AG08395 (cell line): ENCODE results near the gene EFNA3.
A peak's percentile ranks its signal among the peaks of the same experiment; 100 is the strongest.

ENCODE experiments used
- DNase-seq: peaks from one replicate; pipeline ENCODE4 v3.0.0; 2012; ENCODE audit warnings: mixed read lengths, low spot score

Gene EFNA3

GRCh38 chr1:155068599-155068998, 10.0 kb upstream of the EFNA3 start:
- no peak for DNase-seq

GRCh38 chr1:155069551-155070157, 9.0 kb upstream of the EFNA3 start:
- DNase-seq = no peak

- DNase-seq = no peak
Observed at GRCh38 chr1:155070158-155070621, 8.4 kb upstream of the EFNA3 start.

GRCh38 chr1:155070721-155071569, 7.7 kb upstream of the EFNA3 start:
- peak; percentile 77 for DNase-seq

- no peak for DNase-seq
Observed at GRCh38 chr1:155071701-155072100, 6.9 kb upstream of the EFNA3 start.

- no peak for DNase-seq
Observed at GRCh38 chr1:155072531-155073289, 5.9 kb upstream of the EFNA3 start.

- no peak for DNase-seq
Observed at GRCh38 chr1:155073377-155074242, 5.0 kb upstream of the EFNA3 start.

- no peak for DNase-seq
Observed at GRCh38 chr1:155075535-155075934, 3.1 kb upstream of the EFNA3 start.

- DNase-seq = no peak
Observed at GRCh38 chr1:155076371-155076770, 2.3 kb upstream of the EFNA3 start.

GRCh38 chr1:155077346-155077745, 1.3 kb upstream of the EFNA3 start:
- DNase-seq = no peak

- DNase-seq = no peak
Observed at GRCh38 chr1:155077758-155078445, 735 bp upstream of the EFNA3 start.

- DNase-seq = no peak
Observed at GRCh38 chr1:155079210-155079486, 511 bp downstream of the EFNA3 start.

GRCh38 chr1:155079487-155080311, 1.1 kb downstream of the EFNA3 start:
- no peak for DNase-seq

GRCh38 chr1:155080312-155081228, 1.9 kb downstream of the EFNA3 start:
- DNase-seq = no peak

- DNase-seq = no peak
Observed at GRCh38 chr1:155081472-155082300, 3.0 kb downstream of the EFNA3 start.

GRCh38 chr1:155082301-155083051, 3.8 kb downstream of the EFNA3 start:
- no peak for DNase-seq

GRCh38 chr1:155083052-155083541, 4.5 kb downstream of the EFNA3 start:
- DNase-seq = no peak
